22Rv1 (cell line): ENCODE measurements around the gene CXCR4.

Source experiments
- CTCF ChIP-seq: fragments of 450-650 bp; IDR thresholded peaks from 2 replicates; pipeline ENCODE4 v1.5.1; 2017; ENCODE audit warnings: mild to moderate bottlenecking
- ZFX ChIP-seq: fragments of 450-650 bp; IDR thresholded peaks from 2 replicates; pipeline ENCODE4 v1.6.1; 2017; ENCODE audit warnings: antibody characterized with exemption, borderline replicate concordance

GRCh38 chr2:136131961-136132824 lies 14.2 kb upstream of the CXCR4 start:
- TF ChIP-seq CTCF (no peak), ZFX (no peak)
